SK-N-SH (cell line): Measurements from ENCODE around the gene YWHAH. TPM values are rescaled to one million over a fixed set of nuclear protein-coding genes. Genes with fewer than 3 reads are reported as not detected.

Source experiments
- CTCF ChIA-PET: fragments of 300-600, 350-600 bp; formaldehyde crosslinking; extraction: SDS; loops from one replicate; lab custom pipeline; 2021; lab: Yijun Ruan, JAX
- POLR2A ChIA-PET: fragments of 350-600 bp; sonication (Branson Sonifier 250); formaldehyde crosslinking; extraction: SDS; loops from one replicate; lab custom pipeline; 2020; ENCODE audit warnings: antibody characterized with exemption, inconsistent platforms; lab: Yijun Ruan, JAX
- DNase-seq: peaks from one replicate; pipeline ENCODE4 v3.0.0; 2012
- H2AFZ ChIP-seq: fragments of 200-600 bp; sonication (generic); 2 replicates; pipeline ENCODE4 v1.8.1; 2016; ENCODE audit warnings: antibody characterized with exemption, mild to moderate bottlenecking, low read depth
- H3F3A ChIP-seq: fragments of 200-600 bp; sonication (generic); replicated peaks from 2 replicates; pipeline ENCODE3; 2016; ENCODE audit warnings: antibody characterized with exemption, mild to moderate bottlenecking; ENCODE audit not compliant: insufficient read depth
- H3K27ac ChIP-seq, 2 experiments: fragments of 200-500 bp in 1 of 2; fragments of 200-600 bp in 1 of 2; sonication (Bioruptor generic) in 1 of 2; sonication (generic), shearing (Covaris generic) in 1 of 2; 2 replicates each; pipeline versions ENCODE4 v1.5.1 to v1.6.1; 2014 to 2016; ENCODE audit warnings: low read depth in 2 of 2, inconsistent platforms in 1 of 2, low read length in 1 of 2, mild to moderate bottlenecking in 1 of 2, mixed read lengths in 1 of 2
- H3K27me3 ChIP-seq: fragments of 200-600 bp; sonication (generic), shearing (Covaris generic); 2 replicates; pipeline ENCODE4 v1.6.1; 2016; ENCODE audit warnings: mixed run types; ENCODE audit not compliant: insufficient read depth
- H3K36me3 ChIP-seq, 2 experiments: fragments of 200-500 bp in 1 of 2; fragments of 200-600 bp in 1 of 2; sonication (Bioruptor generic) in 1 of 2; sonication (generic) in 1 of 2; replicated peaks in 1 of 2; 2 replicates each; pipeline versions ENCODE3 to v1.5.1; 2014 to 2016; ENCODE audit warnings: low read length in 1 of 2, mild to moderate bottlenecking in 1 of 2; ENCODE audit not compliant: insufficient read depth in 2 of 2, control insufficient read depth in 1 of 2
- H3K4me1 ChIP-seq, 2 experiments: fragments of 200-500 bp in 1 of 2; fragments of 200-600 bp in 1 of 2; sonication (Bioruptor generic) in 1 of 2; sonication (generic), shearing (Covaris generic) in 1 of 2; 2 replicates each; pipeline versions ENCODE4 v1.5.1 to v1.6.1; 2014 to 2016; ENCODE audit warnings: low read depth in 1 of 2, low read length in 1 of 2, mixed run types in 1 of 2; ENCODE audit not compliant: insufficient read depth in 2 of 2, control insufficient read depth in 1 of 2
- H3K4me2 ChIP-seq: fragments of 200-600 bp; sonication (generic), shearing (Covaris generic); 2 replicates; pipeline ENCODE4 v1.6.1; 2017; ENCODE audit warnings: mixed run types
- H3K4me3 ChIP-seq, 2 experiments: fragments of 200-500 bp in 1 of 2; fragments of 200-600 bp in 1 of 2; sonication (Bioruptor generic) in 1 of 2; sonication (generic), shearing (Covaris generic) in 1 of 2; 2 replicates each; pipeline versions ENCODE4 v1.5.1 to v1.8.1; 2014 to 2016; ENCODE audit warnings: low read depth in 2 of 2, inconsistent platforms in 1 of 2, low read length in 1 of 2, mild to moderate bottlenecking in 1 of 2, mixed read lengths in 1 of 2, moderate library complexity in 1 of 2
- H3K79me2 ChIP-seq: fragments of 200-600 bp; sonication (generic); 2 replicates; pipeline ENCODE4 v1.8.1; 2017; ENCODE audit warnings: mild to moderate bottlenecking; ENCODE audit not compliant: insufficient read depth
- H3K9ac ChIP-seq: fragments of 200-600 bp; sonication (generic); 2 replicates; pipeline ENCODE4 v1.6.1; 2017; ENCODE audit warnings: mixed run types
- H3K9me2 ChIP-seq: fragments of 200-600 bp; sonication (generic); 2 replicates; pipeline ENCODE4 v1.6.1; 2017; ENCODE audit warnings: mixed run types
- H3K9me3 ChIP-seq: fragments of 200-600 bp; sonication (generic); 2 replicates; pipeline ENCODE4 v1.6.1; 2017; ENCODE audit warnings: mixed run types, mild to moderate bottlenecking, moderate library complexity
- H4K20me1 ChIP-seq: fragments of 200-600 bp; sonication (generic); 2 replicates; pipeline ENCODE4 v1.6.1; 2017; ENCODE audit warnings: mild to moderate bottlenecking, mixed run types; ENCODE audit not compliant: insufficient read depth
- ELF1 ChIP-seq: IDR thresholded peaks from 2 replicates; pipeline ENCODE4 v1.4.0; 2012
- EP300 ChIP-seq, 2 experiments: IDR thresholded peaks; 2 replicates each; pipeline versions ENCODE4 v1.4.0 to v1.6.1; 2012; ENCODE audit warnings: borderline replicate concordance in 1 of 2, low read depth in 1 of 2, low read length in 1 of 2
- EZH2phosphoT487 ChIP-seq: fragments of 200-600 bp; sonication (generic); IDR thresholded peaks from 2 replicates; pipeline ENCODE4 v1.6.1; 2017; ENCODE audit warnings: low read depth, mixed run types, mild to moderate bottlenecking, antibody characterized with exemption, moderate library complexity, borderline replicate concordance
- FOSL2 ChIP-seq: IDR thresholded peaks from 2 replicates; pipeline ENCODE4 v1.4.0; 2012; ENCODE audit warnings: low read depth, mild to moderate bottlenecking, moderate library complexity, borderline replicate concordance
- FOXM1 ChIP-seq: IDR thresholded peaks from 2 replicates; pipeline ENCODE4 v1.4.0; 2012; ENCODE audit warnings: low read depth, mild to moderate bottlenecking
- GATA2 ChIP-seq: sonication (generic); formaldehyde crosslinking; IDR thresholded peaks from 2 replicates; pipeline ENCODE4 v1.5.0; 2020; ENCODE audit warnings: mild to moderate bottlenecking, missing genetic modification reagents
- JUND ChIP-seq: IDR thresholded peaks from 2 replicates; pipeline ENCODE4 v1.4.0; 2012
- MEF2A ChIP-seq: IDR thresholded peaks from 2 replicates; pipeline ENCODE4 v1.4.0; 2012; ENCODE audit warnings: low read depth, borderline replicate concordance
- NFIC ChIP-seq: IDR thresholded peaks from 2 replicates; pipeline ENCODE4 v1.4.0; 2012; ENCODE audit warnings: borderline replicate concordance
- POLR2AphosphoS5 ChIP-seq: IDR thresholded peaks from 2 replicates; pipeline ENCODE4 v1.6.1; 2012; ENCODE audit warnings: low read depth, low read length
- RCOR1 ChIP-seq: fragments of 150-350 bp; IDR thresholded peaks from 2 replicates; pipeline ENCODE4 v1.6.1; 2017; ENCODE audit warnings: antibody characterized with exemption, low read length
- SIN3A ChIP-seq: IDR thresholded peaks from 2 replicates; pipeline ENCODE4 v1.6.1; 2012; ENCODE audit warnings: low read depth, mild to moderate bottlenecking, low read length, moderate library complexity, borderline replicate concordance
- TCF12 ChIP-seq: IDR thresholded peaks from 2 replicates; pipeline ENCODE4 v1.4.0; 2012
- TEAD4 ChIP-seq: IDR thresholded peaks from 2 replicates; pipeline ENCODE4 v1.4.0; 2012; ENCODE audit warnings: mild to moderate bottlenecking, borderline replicate concordance; ENCODE audit not compliant: insufficient read depth
- YY1 ChIP-seq: IDR thresholded peaks from 2 replicates; pipeline ENCODE4 v1.4.0; 2012; ENCODE audit warnings: low read depth, mild to moderate bottlenecking
- WGBS: methylation state at CpG from one replicate; pipeline ENCODE4 v1.1.6; 2017; ENCODE audit warnings: low lambda C conversion rate; 5-methylcytosine and 5-hydroxymethylcytosine counted together
- polyA plus RNA-seq, 3 experiments: library from polyadenylated mRNA; depleted of rRNA; stranded (reverse); fragments of >200 nt; gene quantifications; 2 replicates each; pipeline ENCODE4 v1.2.3, GENCODE V29; 2012
- TF ChIP-seq, protein P1 (sequence below): IDR thresholded peaks from 2 replicates; pipeline ENCODE4 v1.4.0; 2012; ENCODE audit warnings: low read depth, borderline replicate concordance
- TF ChIP-seq, protein P2 (sequence below): IDR thresholded peaks from 2 replicates; pipeline ENCODE4 v1.4.0; 2012; ENCODE audit warnings: low read depth, borderline replicate concordance
- TF ChIP-seq, protein P3 (sequence below): fragments of 150-350 bp; IDR thresholded peaks from 2 replicates; pipeline ENCODE4 v1.6.1; 2017; ENCODE audit warnings: antibody characterized with exemption, low read length, low read depth, borderline replicate concordance

The YWHAH gene
- polyA plus RNA-seq, 1 of the 3 experiments (the other 2 are of a cell fraction), result 102 TPM

DNA sequence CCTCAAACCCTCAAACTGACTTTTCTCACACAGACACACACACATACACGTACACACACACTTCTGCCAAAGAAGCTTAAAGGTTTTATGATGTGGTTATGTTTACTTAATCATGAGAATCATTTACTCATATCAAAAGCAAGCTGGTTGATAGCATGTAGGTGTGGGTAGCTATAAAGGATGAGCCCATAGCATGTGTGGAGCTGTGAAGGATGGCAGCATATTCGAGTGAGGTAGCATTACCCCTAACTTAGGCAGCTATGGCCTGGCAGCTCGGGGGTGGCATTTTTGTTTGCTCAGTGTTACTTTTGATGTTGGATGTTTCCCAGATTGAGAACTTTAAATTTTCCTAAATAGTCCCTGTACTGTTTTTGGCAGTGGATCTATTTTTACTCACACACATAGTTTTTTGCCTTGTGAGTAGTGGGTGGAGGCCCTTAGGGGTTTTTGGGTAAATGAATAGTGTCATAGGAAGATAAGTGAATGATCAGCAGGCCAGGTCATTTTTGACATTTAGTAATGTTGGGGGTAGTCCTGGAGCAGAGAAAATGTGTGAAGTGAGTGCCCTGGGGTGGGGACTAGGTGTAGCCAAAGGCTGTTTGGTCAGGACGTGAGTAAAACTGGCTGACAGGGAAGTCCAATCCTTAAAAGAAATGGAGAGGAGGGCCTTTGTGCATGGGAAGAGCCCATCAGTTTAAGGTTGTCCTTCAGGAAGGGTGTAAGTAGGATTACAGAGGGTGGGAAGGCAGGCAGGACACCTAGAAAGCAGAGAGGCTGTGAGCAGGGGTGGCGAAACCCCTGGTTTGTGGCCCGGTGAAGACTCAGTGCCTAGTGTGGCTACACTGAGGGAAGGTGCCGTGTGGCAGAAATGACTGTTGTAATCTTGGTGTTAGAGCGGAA, 7.1 kb downstream of the YWHAH start:
- H3K36me3 ChIP-seq, result peaks cover 46 to 60% of the 10 kb centered on the region in 2 experiments
- DNase-seq, result no peak
- H3K27ac ChIP-seq, result peak overlapping the region; percentile 43 to 77; a peak in 3 of 4 replicates
- CTCF ChIA-PET, result interaction anchor here (0.7 to 2.1 kb wide), 9 partner anchors 10 to 286 kb away, joined by 3 to 19 read pairs (median 4); no protein-coding TSS in a partner anchor
- peaks cover 33% of the 10 kb centered on the region for H3F3A ChIP-seq
- TF ChIP-seq MEF2A, result no peak
- TF ChIP-seq NFIC, result no peak
- no peak for TF ChIP-seq YY1
- TF ChIP-seq SIN3A, result no peak
- TF ChIP-seq, protein P1, sequence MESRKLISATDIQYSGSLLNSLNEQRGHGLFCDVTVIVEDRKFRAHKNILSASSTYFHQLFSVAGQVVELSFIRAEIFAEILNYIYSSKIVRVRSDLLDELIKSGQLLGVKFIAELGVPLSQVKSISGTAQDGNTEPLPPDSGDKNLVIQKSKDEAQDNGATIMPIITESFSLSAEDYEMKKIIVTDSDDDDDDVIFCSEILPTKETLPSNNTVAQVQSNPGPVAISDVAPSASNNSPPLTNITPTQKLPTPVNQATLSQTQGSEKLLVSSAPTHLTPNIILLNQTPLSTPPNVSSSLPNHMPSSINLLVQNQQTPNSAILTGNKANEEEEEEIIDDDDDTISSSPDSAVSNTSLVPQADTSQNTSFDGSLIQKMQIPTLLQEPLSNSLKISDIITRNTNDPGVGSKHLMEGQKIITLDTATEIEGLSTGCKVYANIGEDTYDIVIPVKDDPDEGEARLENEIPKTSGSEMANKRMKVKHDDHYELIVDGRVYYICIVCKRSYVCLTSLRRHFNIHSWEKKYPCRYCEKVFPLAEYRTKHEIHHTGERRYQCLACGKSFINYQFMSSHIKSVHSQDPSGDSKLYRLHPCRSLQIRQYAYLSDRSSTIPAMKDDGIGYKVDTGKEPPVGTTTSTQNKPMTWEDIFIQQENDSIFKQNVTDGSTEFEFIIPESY, result no peak
- no peak for TF ChIP-seq EZH2phosphoT487
- TF ChIP-seq EP300 (IDR thresholded peaks at IDR 0.05; ENCODE audit: borderline replicate concordance in 1 of 2, low read depth in 1 of 2, low read length in 1 of 2), result no peak
- TF ChIP-seq TCF12, result no peak
- TF ChIP-seq RCOR1, result no peak
- TF ChIP-seq POLR2AphosphoS5, result no peak
- no peak for TF ChIP-seq FOXM1
- no peak for TF ChIP-seq GATA2 (CRISPR knock-in tag)
- TF ChIP-seq FOSL2, result no peak
- TF ChIP-seq, protein P2, sequence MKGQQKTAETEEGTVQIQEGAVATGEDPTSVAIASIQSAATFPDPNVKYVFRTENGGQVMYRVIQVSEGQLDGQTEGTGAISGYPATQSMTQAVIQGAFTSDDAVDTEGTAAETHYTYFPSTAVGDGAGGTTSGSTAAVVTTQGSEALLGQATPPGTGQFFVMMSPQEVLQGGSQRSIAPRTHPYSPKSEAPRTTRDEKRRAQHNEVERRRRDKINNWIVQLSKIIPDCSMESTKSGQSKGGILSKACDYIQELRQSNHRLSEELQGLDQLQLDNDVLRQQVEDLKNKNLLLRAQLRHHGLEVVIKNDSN, result no peak
- TF ChIP-seq ELF1, result no peak
- no peak for TF ChIP-seq JUND
- TF ChIP-seq, protein P3, sequence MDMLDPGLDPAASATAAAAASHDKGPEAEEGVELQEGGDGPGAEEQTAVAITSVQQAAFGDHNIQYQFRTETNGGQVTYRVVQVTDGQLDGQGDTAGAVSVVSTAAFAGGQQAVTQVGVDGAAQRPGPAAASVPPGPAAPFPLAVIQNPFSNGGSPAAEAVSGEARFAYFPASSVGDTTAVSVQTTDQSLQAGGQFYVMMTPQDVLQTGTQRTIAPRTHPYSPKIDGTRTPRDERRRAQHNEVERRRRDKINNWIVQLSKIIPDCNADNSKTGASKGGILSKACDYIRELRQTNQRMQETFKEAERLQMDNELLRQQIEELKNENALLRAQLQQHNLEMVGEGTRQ, result no peak
- TF ChIP-seq TEAD4, result no peak
- TF ChIP-seq, all 33 proteins: peak for 0
- peaks cover 97% of the 10 kb centered on the region for H4K20me1 ChIP-seq
- POLR2A ChIA-PET, result no interaction called here
- 74% methylated on average over 8 of the region's 8 CpGs for WGBS
- H3K9me3 ChIP-seq, result no peaks in the 10 kb centered on the region
- no peak overlapping the region for H3K4me3 ChIP-seq
- no peaks in the 10 kb centered on the region for H3K27me3 ChIP-seq
- peaks cover 99% of the 10 kb centered on the region for H3K79me2 ChIP-seq
- H3K9me2 ChIP-seq, result no peaks in the 10 kb centered on the region
- H3K4me1 ChIP-seq, result peaks cover 17 to 33% of the 10 kb centered on the region in 2 experiments
- H2AFZ ChIP-seq, result no peak overlapping the region
- peak overlapping the region; percentile 0 for H3K9ac ChIP-seq
- peak overlapping the region; percentile 9 for H3K4me2 ChIP-seq
